CD4-positive, CD25-positive, alpha-beta regulatory T cell (primary cell): ENCODE data around the gene IRX4. TPM values are rescaled to one million over a fixed set of nuclear protein-coding genes. Genes with fewer than 3 reads are reported as not detected.

Experiments
- ATAC-seq, 2 donors: fragments of 150-1000 bp; cut with Tn5 transposase; one replicate each; pipeline ENCODE4 v1.10.0; 2021; ENCODE audit warnings: low read depth in 2 of 2, moderate number of reproducible peaks in 2 of 2, moderate library complexity in 1 of 2
- DNase-seq, 3 donors: peaks; one replicate each; pipeline versions ENCODE4 v3.0.0 to v3.0.0-alpha.2; 2012 to 2022; ENCODE audit warnings: mixed read lengths in 1 of 3
- H3K27ac ChIP-seq: one replicate; pipeline ENCODE4 v1.7.0; 2013; ENCODE audit warnings: mild to moderate bottlenecking, low read length; ENCODE audit not compliant: insufficient read depth, poor library complexity, severe bottlenecking
- H3K27me3 ChIP-seq: one replicate; pipeline ENCODE4 v1.7.0; 2013; ENCODE audit warnings: low read length; ENCODE audit not compliant: control insufficient read depth, insufficient read depth
- H3K36me3 ChIP-seq: one replicate; pipeline ENCODE4 v1.7.0; 2013; ENCODE audit warnings: mild to moderate bottlenecking, low read length, moderate library complexity; ENCODE audit not compliant: control insufficient read depth, insufficient read depth
- H3K4me1 ChIP-seq: 2 replicates; pipeline ENCODE4 v1.7.0; 2013; ENCODE audit warnings: mild to moderate bottlenecking, low read length; ENCODE audit not compliant: insufficient read depth, control insufficient read depth, poor library complexity, severe bottlenecking
- H3K4me3 ChIP-seq: one replicate; pipeline ENCODE4 v1.7.0; 2013; ENCODE audit warnings: low read depth, mild to moderate bottlenecking, low read length, moderate library complexity
- H3K9me3 ChIP-seq, 2 experiments: 1 replicate in 1 of 2; 2 replicates in 1 of 2; pipeline ENCODE4 v1.7.0; 2013; ENCODE audit warnings: low read length in 2 of 2, mild to moderate bottlenecking in 1 of 2, moderate library complexity in 1 of 2; ENCODE audit not compliant: control insufficient read depth in 2 of 2
- H3K27ac Mint-ChIP-seq, 3 donors: one replicate each; pipeline ENCODE4 v1.8.0; 2020 to 2022; ENCODE audit warnings: mild to moderate bottlenecking in 3 of 3, mixed read lengths in 3 of 3, moderate library complexity in 2 of 3
- H3K27me3 Mint-ChIP-seq: one replicate; pipeline ENCODE4 v1.8.0; 2022; ENCODE audit warnings: mild to moderate bottlenecking, mixed read lengths
- H3K36me3 Mint-ChIP-seq: one replicate; pipeline ENCODE4 v1.8.0; 2020; ENCODE audit warnings: mixed read lengths
- H3K4me1 Mint-ChIP-seq, 4 donors: one replicate each; pipeline ENCODE4 v1.8.0; 2020 to 2022; ENCODE audit warnings: mixed read lengths in 4 of 4, mild to moderate bottlenecking in 1 of 4
- H3K4me3 Mint-ChIP-seq, 4 donors: one replicate each; pipeline ENCODE4 v1.8.0; 2020 to 2022; ENCODE audit warnings: mild to moderate bottlenecking in 4 of 4, mixed read lengths in 4 of 4, moderate library complexity in 3 of 4
- H3K9me3 Mint-ChIP-seq, 7 donors: one replicate each; pipeline ENCODE4 v1.8.0; 2020 to 2022; ENCODE audit warnings: mixed read lengths in 7 of 7, mild to moderate bottlenecking in 3 of 7, moderate library complexity in 2 of 7
- polyA plus RNA-seq, 4 donors: library from polyadenylated mRNA; unstranded; fragments of 300-500 nt; fragmentation: Illumina TruSeq; gene quantifications; one replicate each; pipeline ENCODE4 v1.2.3, GENCODE V29; 2021
- total RNA-seq: library from RNA; stranded (reverse); gene quantifications from one replicate; pipeline ENCODE4 v1.2.3, GENCODE V29; 2022

Gene IRX4
- total and polyA plus RNA-seq, 5 donors from 2014 or later: not detected

DNA sequence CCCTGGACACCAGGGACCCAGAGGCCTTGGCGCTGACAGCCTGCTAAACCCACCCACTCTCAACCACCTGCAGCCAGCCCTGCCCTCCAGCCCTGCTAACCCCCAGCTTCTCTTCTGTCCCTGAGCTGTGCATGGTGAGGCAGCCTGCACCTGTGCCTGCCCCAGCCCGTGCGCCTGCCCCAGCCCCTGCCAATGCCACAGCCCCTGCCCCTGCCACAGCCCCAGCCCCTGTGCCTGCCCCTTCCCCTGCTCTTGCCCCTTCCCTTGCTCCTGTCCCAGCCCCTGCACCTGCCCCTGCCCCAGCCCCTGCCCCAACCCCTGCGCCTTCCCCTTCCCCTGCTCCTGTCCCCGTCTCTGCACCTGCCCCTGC, 43.3 kb upstream of the IRX4 start:
- H3K4me1 ChIP-seq: no peaks in the 10 kb centered on the region
- no peaks in the 10 kb centered on the region for H3K9me3 ChIP-seq
- ATAC-seq (no peak), DNase-seq (no peak)
- H3K36me3 ChIP-seq: no peaks in the 10 kb centered on the region
- no peaks in the 10 kb centered on the region for H3K9me3 Mint-ChIP-seq
- H3K27me3 Mint-ChIP-seq: no peaks in the 10 kb centered on the region
- no peak overlapping the region for H3K27ac ChIP-seq
- H3K27me3 ChIP-seq: peaks cover 18% of the 10 kb centered on the region
- no peaks in the 10 kb centered on the region for H3K4me1 Mint-ChIP-seq
- no peaks in the 10 kb centered on the region for H3K36me3 Mint-ChIP-seq
- H3K4me3 Mint-ChIP-seq: no peak overlapping the region
- H3K27ac Mint-ChIP-seq: no peak overlapping the region
- no peak overlapping the region for H3K4me3 ChIP-seq

GRCh38 chr5:1925111-1926070, 42.7 kb upstream of the IRX4 start:
- Mint-ChIP-seq H3K4me3 (no peak overlapping the region), H3K27ac (no peak overlapping the region), H3K4me1 (no peaks in the 10 kb centered on the region), H3K9me3 (no peaks in the 10 kb centered on the region), H3K36me3 (no peaks in the 10 kb centered on the region), H3K27me3 (no peaks in the 10 kb centered on the region)
- ATAC-seq (no peak), DNase-seq (no peak)
- no peaks in the 10 kb centered on the region for H3K4me1 ChIP-seq
- no peak overlapping the region for H3K27ac ChIP-seq
- no peaks in the 10 kb centered on the region for H3K36me3 ChIP-seq
- H3K4me3 ChIP-seq: no peak overlapping the region
- H3K27me3 ChIP-seq: peaks cover 18% of the 10 kb centered on the region
- H3K9me3 ChIP-seq: no peaks in the 10 kb centered on the region

DNA sequence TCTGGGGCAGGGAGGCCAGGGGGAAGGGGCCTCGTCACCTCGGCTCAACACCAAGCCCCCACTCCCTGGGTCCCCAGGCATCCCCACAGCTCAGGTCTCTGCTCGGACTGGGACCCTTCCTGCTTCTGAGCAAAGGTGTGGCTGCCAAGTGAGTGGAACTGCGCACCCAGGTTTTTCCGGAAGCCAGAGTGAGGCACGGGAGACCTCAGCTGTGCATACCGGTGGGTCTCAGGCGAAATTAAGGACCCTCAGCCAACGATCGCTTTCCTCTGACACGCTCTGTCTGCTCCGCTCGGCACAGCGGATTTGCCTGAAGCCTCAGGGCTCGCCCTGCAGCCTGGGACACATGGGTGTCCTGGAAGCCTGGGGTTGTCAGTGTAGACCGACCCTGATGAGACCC, 41.0 kb upstream of the IRX4 start:
- no peaks in the 10 kb centered on the region for H3K36me3 Mint-ChIP-seq
- no peaks in the 10 kb centered on the region for H3K4me1 ChIP-seq
- peaks cover 5% of the 10 kb centered on the region for H3K27me3 ChIP-seq
- no peaks in the 10 kb centered on the region for H3K9me3 Mint-ChIP-seq
- H3K27ac Mint-ChIP-seq: no peak overlapping the region
- ATAC-seq: no peak
- DNase-seq: no peak
- no peaks in the 10 kb centered on the region for H3K4me1 Mint-ChIP-seq
- no peak overlapping the region for H3K4me3 ChIP-seq
- no peaks in the 10 kb centered on the region for H3K9me3 ChIP-seq
- H3K4me3 Mint-ChIP-seq: no peak overlapping the region
- H3K36me3 ChIP-seq: no peaks in the 10 kb centered on the region
- H3K27me3 Mint-ChIP-seq: no peaks in the 10 kb centered on the region
- no peak overlapping the region for H3K27ac ChIP-seq

GRCh38 chr5:1923341-1923740, 40.6 kb upstream of the IRX4 start:
- Mint-ChIP-seq H3K9me3 (no peaks in the 10 kb centered on the region), H3K27me3 (no peaks in the 10 kb centered on the region), H3K4me3 (no peak overlapping the region), H3K36me3 (no peaks in the 10 kb centered on the region), H3K4me1 (no peaks in the 10 kb centered on the region), H3K27ac (no peak overlapping the region)
- DNase-seq (no peak), ATAC-seq (no peak)
- Histone ChIP-seq H3K9me3 (no peaks in the 10 kb centered on the region), H3K27me3 (peaks cover 3% of the 10 kb centered on the region), H3K36me3 (no peaks in the 10 kb centered on the region), H3K27ac (no peak overlapping the region), H3K4me1 (no peaks in the 10 kb centered on the region), H3K4me3 (no peak overlapping the region)

GRCh38 chr5:1921711-1922110, 39.0 kb upstream of the IRX4 start:
- Histone ChIP-seq H3K4me3 (no peak overlapping the region), H3K27me3 (no peaks in the 10 kb centered on the region), H3K4me1 (no peaks in the 10 kb centered on the region), H3K36me3 (no peaks in the 10 kb centered on the region), H3K9me3 (no peaks in the 10 kb centered on the region), H3K27ac (no peak overlapping the region)
- no peaks in the 10 kb centered on the region for H3K27me3 Mint-ChIP-seq
- no peak overlapping the region for H3K4me3 Mint-ChIP-seq
- ATAC-seq (no peak), DNase-seq (no peak)
- H3K4me1 Mint-ChIP-seq: no peaks in the 10 kb centered on the region
- H3K9me3 Mint-ChIP-seq: no peaks in the 10 kb centered on the region
- no peak overlapping the region for H3K27ac Mint-ChIP-seq
- no peaks in the 10 kb centered on the region for H3K36me3 Mint-ChIP-seq

DNA sequence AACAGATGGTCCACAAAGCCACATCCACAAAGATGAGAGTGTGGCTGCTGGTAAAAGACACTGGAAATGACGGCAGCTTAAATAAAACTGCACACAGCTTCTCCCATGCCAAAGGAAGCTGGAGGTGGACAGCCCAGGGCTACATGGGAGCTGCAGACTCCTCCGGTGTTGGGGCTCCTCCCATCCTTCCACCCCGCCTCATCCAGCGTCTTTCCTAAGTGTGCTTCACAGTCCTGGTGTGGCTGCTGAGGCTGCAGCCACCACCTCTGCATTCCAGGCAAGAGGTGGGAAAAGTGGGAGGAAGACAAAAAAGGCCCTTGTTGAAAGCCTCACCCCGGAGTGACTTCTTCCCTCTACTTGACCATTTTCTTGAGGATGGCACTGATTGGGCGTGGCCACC, 37.0 kb upstream of the IRX4 start:
- no peak overlapping the region for H3K4me3 ChIP-seq
- peaks cover 0 to 2% (median 0%) of the 10 kb centered on the region in 7 donors for H3K9me3 Mint-ChIP-seq
- no peaks in the 10 kb centered on the region for H3K4me1 ChIP-seq
- no peaks in the 10 kb centered on the region for H3K27me3 Mint-ChIP-seq
- no peaks in the 10 kb centered on the region for H3K4me1 Mint-ChIP-seq
- no peaks in the 10 kb centered on the region for H3K9me3 ChIP-seq
- H3K36me3 ChIP-seq: no peaks in the 10 kb centered on the region
- no peaks in the 10 kb centered on the region for H3K27me3 ChIP-seq
- H3K27ac Mint-ChIP-seq: no peak overlapping the region
- no peak overlapping the region for H3K27ac ChIP-seq
- no peak overlapping the region for H3K4me3 Mint-ChIP-seq
- DNase-seq: no peak
- no peaks in the 10 kb centered on the region for H3K36me3 Mint-ChIP-seq
- no peak for ATAC-seq

GRCh38 chr5:1919209-1919566, 36.5 kb upstream of the IRX4 start:
- H3K9me3 ChIP-seq: no peaks in the 10 kb centered on the region
- no peaks in the 10 kb centered on the region for H3K36me3 Mint-ChIP-seq
- no peak overlapping the region for H3K27ac Mint-ChIP-seq
- no peak overlapping the region for H3K4me3 ChIP-seq
- no peak overlapping the region for H3K27ac ChIP-seq
- no peaks in the 10 kb centered on the region for H3K4me1 Mint-ChIP-seq
- no peak overlapping the region for H3K4me3 Mint-ChIP-seq
- no peaks in the 10 kb centered on the region for H3K27me3 Mint-ChIP-seq
- no peaks in the 10 kb centered on the region for H3K27me3 ChIP-seq
- H3K9me3 Mint-ChIP-seq: peaks cover 0 to 4% (median 0%) of the 10 kb centered on the region in 7 donors
- DNase-seq: no peak
- ATAC-seq: no peak
- no peaks in the 10 kb centered on the region for H3K4me1 ChIP-seq
- no peaks in the 10 kb centered on the region for H3K36me3 ChIP-seq
